ENCODE measurements around the gene OSBPL6. TPM values are rescaled to one million over a fixed set of nuclear protein-coding genes. Genes with fewer than 3 reads are reported as not detected.

Gene OSBPL6
- total RNA-seq, 2 donors from 2014 or later = 5.5 to 6.1 TPM

DNA sequence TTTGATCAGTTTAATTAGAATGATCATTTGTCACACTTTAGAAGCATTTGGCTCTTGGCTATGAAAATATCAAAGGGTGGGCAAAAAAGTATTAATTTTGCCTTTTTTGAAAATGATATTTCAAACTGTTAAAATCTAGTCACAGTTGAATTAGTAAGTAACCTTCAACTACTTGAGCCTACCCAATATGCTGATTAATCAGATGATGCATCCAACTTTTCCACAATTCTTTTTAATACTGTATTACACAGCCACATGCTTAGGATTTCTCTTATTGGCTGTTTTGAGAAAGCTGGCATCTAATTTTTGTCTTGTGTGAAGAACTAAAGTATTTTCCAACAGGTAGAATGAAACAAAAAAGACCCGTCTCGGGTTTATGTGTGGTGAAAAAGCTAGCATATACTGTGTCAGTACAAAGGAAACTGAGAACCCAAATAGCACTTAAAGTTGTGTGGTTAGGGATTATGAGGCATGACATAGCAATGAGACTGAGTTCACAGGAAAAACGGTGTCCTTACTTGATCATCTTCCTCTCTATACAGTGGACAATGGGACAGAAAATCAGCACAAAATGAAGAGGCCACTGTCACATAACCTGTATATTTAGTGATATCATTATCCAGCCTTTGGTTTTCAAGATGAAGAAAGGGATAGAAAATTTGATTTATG lies 11.7 kb downstream of the OSBPL6 start:
- Mint-ChIP-seq H3K4me1 (ENCODE audit: low read depth) (no peaks in the 10 kb centered on the region), H3K9me3 (no peaks in the 10 kb centered on the region), H3K4me3 (no peak overlapping the region), H3K27ac (no peak overlapping the region), H3K27me3 (ENCODE audit: low read depth) (peaks cover 43% of the 10 kb centered on the region), H3K36me3 (ENCODE audit: insufficient read depth in 2 of 2) (no peaks in the 10 kb centered on the region)
- DNase-seq = no peak
- ATAC-seq (replicated peaks in 1 of 2) = no peak

- Mint-ChIP-seq H3K27ac (no peak overlapping the region), H3K4me3 (no peak overlapping the region), H3K27me3 (ENCODE audit: low read depth) (peaks cover 49% of the 10 kb centered on the region), H3K4me1 (ENCODE audit: low read depth) (no peaks in the 10 kb centered on the region), H3K36me3 (ENCODE audit: insufficient read depth in 2 of 2) (no peaks in the 10 kb centered on the region), H3K9me3 (no peaks in the 10 kb centered on the region)
- DNase-seq (no peak), ATAC-seq (replicated peaks in 1 of 2) (no peak)
Observed at GRCh38 chr2:178208336-178208735, 14.0 kb downstream of the OSBPL6 start.

- Mint-ChIP-seq H3K36me3 (ENCODE audit: insufficient read depth in 2 of 2) (no peaks in the 10 kb centered on the region), H3K27me3 (ENCODE audit: low read depth) (peaks cover 49% of the 10 kb centered on the region), H3K4me3 (no peak overlapping the region), H3K27ac (no peak overlapping the region), H3K4me1 (ENCODE audit: low read depth) (no peaks in the 10 kb centered on the region), H3K9me3 (no peaks in the 10 kb centered on the region)
- DNase-seq (no peak), ATAC-seq (replicated peaks in 1 of 2) (no peak)
Observed at GRCh38 chr2:178208817-178209216, 14.5 kb downstream of the OSBPL6 start.

GRCh38 chr2:178211460-178211859 lies 17.1 kb downstream of the OSBPL6 start:
- no peaks in the 10 kb centered on the region for H3K36me3 Mint-ChIP-seq (ENCODE audit: insufficient read depth in 2 of 2)
- no peak for DNase-seq
- H3K4me3 Mint-ChIP-seq = no peak overlapping the region
- no peaks in the 10 kb centered on the region for H3K4me1 Mint-ChIP-seq (ENCODE audit: low read depth)
- no peak for ATAC-seq (replicated peaks in 1 of 2)
- no peaks in the 10 kb centered on the region for H3K9me3 Mint-ChIP-seq
- no peak overlapping the region for H3K27ac Mint-ChIP-seq
- peaks cover 43% of the 10 kb centered on the region for H3K27me3 Mint-ChIP-seq (ENCODE audit: low read depth)

DNA sequence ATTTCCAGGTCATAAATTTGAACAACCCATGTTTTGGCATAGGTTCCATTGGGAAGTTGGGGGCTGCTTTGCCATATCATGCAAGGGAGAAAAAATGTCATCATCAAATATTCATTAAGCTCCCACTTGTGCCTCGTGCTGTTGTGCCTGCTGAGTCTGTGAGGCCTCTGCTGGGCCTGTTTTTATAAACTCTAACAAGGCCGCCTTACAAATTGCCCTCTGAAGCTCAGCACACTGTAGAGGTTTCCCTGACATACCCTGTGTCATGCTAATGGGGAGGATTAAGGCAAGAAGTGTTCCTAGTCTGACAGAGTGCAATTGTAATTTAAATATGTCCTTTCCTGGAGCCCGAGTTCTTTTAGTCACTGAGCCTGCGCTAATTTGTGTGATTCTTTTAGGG lies 17.6 kb downstream of the OSBPL6 start:
- no peak for DNase-seq
- no peak overlapping the region for H3K27ac Mint-ChIP-seq
- no peak for ATAC-seq (replicated peaks in 1 of 2)
- peaks cover 45% of the 10 kb centered on the region for H3K27me3 Mint-ChIP-seq (ENCODE audit: low read depth)
- H3K9me3 Mint-ChIP-seq = no peaks in the 10 kb centered on the region
- H3K4me3 Mint-ChIP-seq = no peak overlapping the region
- no peaks in the 10 kb centered on the region for H3K36me3 Mint-ChIP-seq (ENCODE audit: insufficient read depth in 2 of 2)
- H3K4me1 Mint-ChIP-seq (ENCODE audit: low read depth) = no peaks in the 10 kb centered on the region

GRCh38 chr2:178213991-178214390 lies 19.7 kb downstream of the OSBPL6 start:
- Mint-ChIP-seq H3K9me3 (peaks cover 0 to 2% of the 10 kb centered on the region in 2 donors), H3K27ac (no peak overlapping the region), H3K36me3 (ENCODE audit: insufficient read depth in 2 of 2) (no peaks in the 10 kb centered on the region), H3K27me3 (ENCODE audit: low read depth) (peaks cover 38% of the 10 kb centered on the region), H3K4me1 (ENCODE audit: low read depth) (no peaks in the 10 kb centered on the region), H3K4me3 (no peak overlapping the region)
- ATAC-seq (replicated peaks in 1 of 2) (no peak), DNase-seq (no peak)

- ATAC-seq (replicated peaks in 1 of 2) = no peak
- H3K4me3 Mint-ChIP-seq = no peak overlapping the region
- no peak overlapping the region for H3K27ac Mint-ChIP-seq
- DNase-seq = no peak
- H3K36me3 Mint-ChIP-seq (ENCODE audit: insufficient read depth in 2 of 2) = no peaks in the 10 kb centered on the region
- H3K9me3 Mint-ChIP-seq = peaks cover 0 to 2% of the 10 kb centered on the region in 2 donors
- no peaks in the 10 kb centered on the region for H3K4me1 Mint-ChIP-seq (ENCODE audit: low read depth)
- peaks cover 48% of the 10 kb centered on the region for H3K27me3 Mint-ChIP-seq (ENCODE audit: low read depth)
Observed at GRCh38 chr2:178219247-178219646, 24.9 kb downstream of the OSBPL6 start.

GRCh38 chr2:178220814-178221213 lies 26.5 kb downstream of the OSBPL6 start:
- no peak for DNase-seq
- Mint-ChIP-seq H3K4me3 (no peak overlapping the region), H3K27ac (no peak overlapping the region), H3K36me3 (ENCODE audit: insufficient read depth in 2 of 2) (no peaks in the 10 kb centered on the region), H3K9me3 (peaks cover 0 to 2% of the 10 kb centered on the region in 2 donors), H3K4me1 (ENCODE audit: low read depth) (no peaks in the 10 kb centered on the region), H3K27me3 (ENCODE audit: low read depth) (peaks cover 56% of the 10 kb centered on the region)
- ATAC-seq (replicated peaks in 1 of 2) = no peak

- ATAC-seq (replicated peaks in 1 of 2) (no peak), DNase-seq (no peak)
- no peak overlapping the region for H3K4me3 Mint-ChIP-seq
- H3K9me3 Mint-ChIP-seq = peaks cover 0 to 2% of the 10 kb centered on the region in 2 donors
- no peaks in the 10 kb centered on the region for H3K36me3 Mint-ChIP-seq (ENCODE audit: insufficient read depth in 2 of 2)
- H3K4me1 Mint-ChIP-seq (ENCODE audit: low read depth) = no peaks in the 10 kb centered on the region
- peaks cover 61% of the 10 kb centered on the region for H3K27me3 Mint-ChIP-seq (ENCODE audit: low read depth)
- H3K27ac Mint-ChIP-seq = no peak overlapping the region
Observed at GRCh38 chr2:178221556-178221955, 27.2 kb downstream of the OSBPL6 start.

- H3K4me1 Mint-ChIP-seq (ENCODE audit: low read depth) = no peaks in the 10 kb centered on the region
- H3K27ac Mint-ChIP-seq = no peak overlapping the region
- ATAC-seq (replicated peaks in 1 of 2) (no peak), DNase-seq (no peak)
- H3K4me3 Mint-ChIP-seq = no peak overlapping the region
- H3K9me3 Mint-ChIP-seq = no peaks in the 10 kb centered on the region
- no peaks in the 10 kb centered on the region for H3K36me3 Mint-ChIP-seq (ENCODE audit: insufficient read depth in 2 of 2)
- peaks cover 46% of the 10 kb centered on the region for H3K27me3 Mint-ChIP-seq (ENCODE audit: low read depth)
Observed at GRCh38 chr2:178223806-178224205, 29.5 kb downstream of the OSBPL6 start.

DNA sequence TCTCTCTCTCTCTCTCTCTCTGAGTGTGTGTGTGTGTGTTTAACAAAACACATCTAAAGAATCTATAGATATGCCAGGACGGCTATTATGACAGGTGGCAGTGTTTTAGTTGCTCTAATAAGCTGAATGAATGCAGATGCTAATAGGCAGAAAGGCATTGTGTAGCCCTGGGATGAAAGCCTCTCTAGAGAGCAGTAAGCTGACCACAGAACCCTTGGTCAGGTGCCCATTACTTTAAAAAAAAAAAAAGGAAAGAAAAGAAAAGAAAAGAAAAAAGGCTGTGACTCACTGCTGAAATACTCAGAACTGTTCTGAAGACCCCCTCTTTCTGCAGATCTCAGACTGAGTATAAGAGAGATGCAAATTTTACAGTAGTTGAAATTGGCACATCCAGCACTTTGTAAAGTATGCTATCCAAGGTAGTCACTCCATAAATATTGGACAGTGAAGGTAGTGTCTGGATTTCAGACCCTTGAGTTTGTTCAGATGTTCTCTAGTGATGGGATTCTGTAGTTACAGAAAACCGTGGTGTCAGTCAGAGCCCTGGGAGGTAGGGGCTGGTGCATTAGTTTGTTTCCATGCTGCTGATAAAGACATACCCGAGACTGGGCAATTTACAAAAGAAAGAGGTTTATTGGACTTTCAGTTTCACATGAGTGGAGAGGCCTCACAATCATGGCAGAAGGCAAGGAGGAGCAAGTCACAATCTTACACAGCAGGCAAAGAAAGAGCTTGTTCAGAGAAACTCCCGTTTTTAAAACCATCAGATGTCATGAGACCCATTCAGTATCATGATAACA lies 30.9 kb downstream of the OSBPL6 start:
- H3K9me3 Mint-ChIP-seq = no peaks in the 10 kb centered on the region
- H3K4me1 Mint-ChIP-seq (ENCODE audit: low read depth) = no peaks in the 10 kb centered on the region
- peaks cover 41% of the 10 kb centered on the region for H3K27me3 Mint-ChIP-seq (ENCODE audit: low read depth)
- H3K27ac Mint-ChIP-seq = no peak overlapping the region
- no peaks in the 10 kb centered on the region for H3K36me3 Mint-ChIP-seq (ENCODE audit: insufficient read depth in 2 of 2)
- DNase-seq (no peak), ATAC-seq (replicated peaks in 1 of 2) (no peak)
- no peak overlapping the region for H3K4me3 Mint-ChIP-seq

DNA sequence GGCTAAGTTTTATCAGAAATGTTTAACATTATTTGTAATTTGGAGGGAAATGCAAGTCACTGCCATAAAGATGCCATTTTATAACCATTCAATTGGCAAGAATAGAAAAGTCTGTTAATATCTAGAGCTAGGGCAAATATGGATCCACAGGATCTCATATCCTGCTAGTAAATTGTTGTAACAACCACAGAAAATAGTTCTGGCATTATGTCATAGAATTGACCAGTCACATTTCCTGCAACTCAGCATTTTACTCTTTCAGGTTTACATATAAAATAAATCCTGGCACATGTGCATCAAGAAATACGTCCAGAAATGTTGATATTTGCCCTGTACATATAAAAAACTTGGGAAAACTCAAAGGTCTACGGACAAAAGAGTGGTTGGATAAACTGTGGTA lies 32.9 kb downstream of the OSBPL6 start:
- H3K9me3 Mint-ChIP-seq = no peaks in the 10 kb centered on the region
- no peak for DNase-seq
- H3K36me3 Mint-ChIP-seq (ENCODE audit: insufficient read depth in 2 of 2) = no peaks in the 10 kb centered on the region
- H3K4me1 Mint-ChIP-seq (ENCODE audit: low read depth) = no peaks in the 10 kb centered on the region
- no peak overlapping the region for H3K27ac Mint-ChIP-seq
- H3K27me3 Mint-ChIP-seq (ENCODE audit: low read depth) = peaks cover 29% of the 10 kb centered on the region
- H3K4me3 Mint-ChIP-seq = no peak overlapping the region
- no peak for ATAC-seq (replicated peaks in 1 of 2)

DNA sequence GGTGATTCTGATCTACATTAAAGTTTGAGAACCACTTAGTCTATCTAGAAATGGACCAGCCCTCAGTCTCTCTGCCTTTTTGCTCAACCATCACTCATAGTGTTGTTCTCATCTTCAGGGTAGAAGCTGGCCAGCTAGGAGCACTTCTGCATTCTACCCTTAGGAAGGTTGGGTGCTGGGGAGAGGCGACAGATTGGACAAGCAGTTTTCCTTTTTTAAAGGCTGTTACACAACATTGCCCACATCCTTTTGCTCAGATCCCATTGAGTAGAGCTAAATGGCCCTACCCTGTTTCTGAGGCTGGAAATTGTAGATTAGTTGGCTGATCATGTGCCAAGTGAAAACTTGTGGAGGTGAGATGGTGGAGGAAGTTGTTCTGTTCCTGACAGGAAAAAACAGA lies 35.6 kb downstream of the OSBPL6 start:
- Mint-ChIP-seq H3K27ac (no peak overlapping the region), H3K27me3 (ENCODE audit: low read depth) (peaks cover 15% of the 10 kb centered on the region), H3K4me3 (no peak overlapping the region), H3K9me3 (no peaks in the 10 kb centered on the region), H3K4me1 (ENCODE audit: low read depth) (no peaks in the 10 kb centered on the region), H3K36me3 (ENCODE audit: insufficient read depth in 2 of 2) (no peaks in the 10 kb centered on the region)
- DNase-seq (no peak), ATAC-seq (replicated peaks in 1 of 2) (no peak)

- Mint-ChIP-seq H3K9me3 (no peaks in the 10 kb centered on the region), H3K27me3 (ENCODE audit: low read depth) (peaks cover 11% of the 10 kb centered on the region), H3K4me3 (no peak overlapping the region), H3K36me3 (ENCODE audit: insufficient read depth in 2 of 2) (no peaks in the 10 kb centered on the region), H3K27ac (no peak overlapping the region), H3K4me1 (ENCODE audit: low read depth) (no peaks in the 10 kb centered on the region)
- no peak for ATAC-seq (replicated peaks in 1 of 2)
- no peak for DNase-seq
Observed at GRCh38 chr2:178230396-178230795, 36.1 kb downstream of the OSBPL6 start.

Measured in activated T-cell treated with anti-CD3 and anti-CD28 coated beads, Interleukin-2, amount 50 U/mL, for 72 hours (primary cell).